GM21737 (cell line): ENCODE measurements around the gene GPC5.
A peak's percentile ranks its signal among the peaks of the same experiment; 100 is the strongest.
"Not testable (repeated sequence)": the region's sequence is repeated elsewhere in the genome, so short reads cannot be mapped to it uniquely, and the experiment has no call there.

ENCODE experiments used
- ATAC-seq: cut with Tn5 transposase; IDR thresholded peaks from one replicate; pipeline ENCODE4 v1.9.1; 2021; ENCODE audit warnings: mild to moderate bottlenecking, moderate library complexity; ENCODE audit not compliant: unreplicated experiment

The GPC5 gene

GRCh38 chr13:91817250-91817649 is 418.8 kb downstream of the GPC5 start:
- no peak for ATAC-seq

DNA sequence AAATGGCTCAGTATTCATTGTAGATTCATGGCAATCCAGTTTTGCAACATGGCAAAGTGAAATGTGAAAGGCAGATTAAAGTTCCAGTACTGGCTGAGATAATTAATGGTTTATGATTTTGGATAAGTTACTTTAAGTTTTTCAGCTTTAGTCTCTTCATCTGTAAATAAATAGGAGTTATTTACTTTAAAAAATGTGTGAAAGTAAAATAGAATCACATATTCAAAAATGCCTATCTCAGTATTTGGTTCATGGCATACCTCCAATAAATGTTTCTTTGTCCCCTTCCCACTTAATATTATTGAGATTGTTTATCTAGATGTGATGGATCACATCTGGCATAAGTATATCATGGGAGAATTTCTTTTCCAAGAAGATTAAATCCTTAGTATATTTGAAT is 426.0 kb downstream of the GPC5 start:
- ATAC-seq = no peak

GRCh38 chr13:91825516-91825915 is 427.1 kb downstream of the GPC5 start:
- ATAC-seq = no peak

- ATAC-seq = no peak
Measured at GRCh38 chr13:91836553-91836952, 438.1 kb downstream of the GPC5 start.

DNA sequence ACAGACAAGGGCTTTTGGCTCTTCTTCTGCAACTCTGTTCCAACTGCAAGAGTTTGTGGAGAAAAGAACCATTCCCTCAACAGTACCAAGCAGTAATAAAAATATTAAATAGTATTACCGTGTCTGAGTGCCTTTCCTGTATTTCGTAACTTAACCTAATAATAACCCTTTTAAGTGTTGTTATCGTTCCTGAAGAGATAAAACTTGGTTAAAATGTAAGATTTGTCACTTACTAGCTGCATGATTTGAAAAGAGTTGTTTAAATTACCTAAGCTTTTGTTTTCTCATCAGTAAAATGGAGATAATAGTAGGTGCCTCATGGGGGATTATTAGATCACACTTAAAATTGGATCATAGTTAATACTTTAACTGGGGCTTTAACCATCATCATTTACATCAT is 447.2 kb downstream of the GPC5 start:
- no peak for ATAC-seq

DNA sequence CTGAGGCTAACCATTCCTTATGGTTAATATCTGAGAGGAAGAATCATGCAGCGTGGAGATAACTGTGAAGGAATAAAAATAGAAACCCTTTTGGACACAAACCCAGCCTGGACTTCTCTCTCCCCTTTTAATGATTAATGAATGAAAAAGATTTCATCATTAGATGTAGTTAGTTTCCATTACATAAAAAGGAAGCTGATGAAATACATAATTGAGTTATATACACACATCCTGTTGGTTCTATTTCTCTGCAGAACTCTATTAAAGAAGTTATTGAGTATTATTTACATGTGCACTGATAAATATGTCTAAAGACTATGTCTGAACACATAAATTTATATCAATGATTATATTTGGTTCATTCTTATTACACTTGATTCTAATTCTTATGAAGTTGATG is 465.3 kb downstream of the GPC5 start:
- ATAC-seq = no peak

- ATAC-seq = no peak
Measured at GRCh38 chr13:91868351-91868750, 469.9 kb downstream of the GPC5 start.

- ATAC-seq = no peak
Measured at GRCh38 chr13:91878491-91878890, 480.1 kb downstream of the GPC5 start.

DNA sequence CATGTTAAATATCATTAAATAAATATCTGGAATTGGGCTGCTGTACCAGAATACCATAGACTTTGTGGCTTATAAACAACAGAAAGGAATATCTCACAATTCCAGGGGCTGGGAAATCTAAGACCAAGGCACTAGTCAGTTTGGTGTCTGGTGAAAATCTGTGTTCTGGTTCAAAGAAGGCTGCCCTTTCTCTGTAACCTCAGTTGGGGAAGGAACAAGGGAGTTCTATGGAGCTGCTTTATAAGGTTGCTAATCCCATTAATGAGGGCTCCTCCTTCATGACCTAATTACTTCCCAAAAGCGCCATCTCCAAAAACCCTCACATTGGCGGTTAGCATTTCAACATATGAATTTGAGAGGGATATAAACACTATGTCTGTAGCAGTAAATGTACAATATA is 480.9 kb downstream of the GPC5 start:
- no peak for ATAC-seq

- no peak for ATAC-seq
Measured at GRCh38 chr13:91882918-91883317, 484.5 kb downstream of the GPC5 start.

- no peak for ATAC-seq
Measured at GRCh38 chr13:91889641-91890040, 491.2 kb downstream of the GPC5 start.

DNA sequence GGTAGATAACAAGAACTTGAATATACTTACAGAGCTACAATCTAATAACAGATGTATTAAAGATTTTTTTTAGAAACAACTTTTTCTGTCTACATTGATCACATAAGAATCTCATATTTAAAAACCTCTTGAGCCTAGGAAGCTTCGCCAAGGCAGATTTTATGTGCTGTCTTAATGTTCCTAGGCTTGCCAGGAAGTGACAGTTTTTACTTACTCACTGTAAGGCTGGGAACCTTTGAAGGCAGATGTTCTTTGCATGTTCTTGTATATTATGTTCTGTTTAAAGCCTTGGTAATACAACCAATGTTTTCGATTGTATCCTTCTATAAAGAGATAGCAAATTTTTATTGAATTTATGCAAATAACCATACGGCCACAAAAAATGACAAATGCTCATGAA is 492.7 kb downstream of the GPC5 start:
- no peak for ATAC-seq

- no peak for ATAC-seq
Measured at GRCh38 chr13:91893040-91893439, 494.6 kb downstream of the GPC5 start.

DNA sequence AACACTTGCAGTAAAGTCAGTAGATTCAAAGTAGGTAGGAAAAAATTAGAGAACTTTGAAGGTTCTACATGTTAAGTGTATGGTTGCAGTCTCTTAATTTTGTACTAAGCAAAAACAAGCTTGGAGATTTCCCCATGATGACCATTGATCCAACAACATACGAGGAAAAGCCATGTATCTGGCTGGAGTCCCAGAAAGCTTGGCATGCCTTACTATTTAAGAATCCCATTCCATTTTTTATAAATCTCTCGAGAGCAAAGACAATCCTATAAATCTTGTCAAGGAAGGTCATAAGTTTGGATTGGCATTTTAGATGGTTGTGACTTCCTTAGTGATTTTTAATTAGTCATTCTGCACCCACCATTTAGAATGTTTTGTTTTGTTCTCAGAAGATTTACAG is 495.9 kb downstream of the GPC5 start:
- no peak for ATAC-seq

- ATAC-seq = no peak
Measured at GRCh38 chr13:91896547-91896946, 498.1 kb downstream of the GPC5 start.

- ATAC-seq = not testable (repeated sequence)
Measured at GRCh38 chr13:91898986-91899385, 500.6 kb downstream of the GPC5 start.

- no peak for ATAC-seq
Measured at GRCh38 chr13:91902291-91902690, 503.9 kb downstream of the GPC5 start.

GRCh38 chr13:91904005-91904404 is 505.6 kb downstream of the GPC5 start:
- peak; percentile 90 for ATAC-seq

DNA sequence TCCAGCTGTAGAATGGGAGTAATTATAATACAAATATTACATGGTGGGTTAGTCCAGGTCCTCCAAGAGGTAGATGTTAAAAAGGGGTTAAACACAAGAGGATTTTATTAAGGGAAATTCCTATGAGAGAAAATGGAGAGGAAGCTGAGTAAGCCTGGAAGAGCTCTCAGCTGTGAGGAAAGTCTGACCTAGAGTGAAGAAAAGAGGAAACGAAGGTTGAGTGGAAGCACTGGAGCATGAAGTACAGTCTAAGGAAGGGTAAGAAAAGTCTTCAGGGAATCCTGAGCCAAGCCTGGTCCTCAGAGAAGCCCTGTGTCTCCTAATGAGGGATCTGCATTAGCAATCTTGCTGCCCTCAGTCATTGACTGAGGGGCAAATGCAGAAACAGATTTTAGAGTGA is 506.2 kb downstream of the GPC5 start:
- peak; percentile 66 for ATAC-seq

DNA sequence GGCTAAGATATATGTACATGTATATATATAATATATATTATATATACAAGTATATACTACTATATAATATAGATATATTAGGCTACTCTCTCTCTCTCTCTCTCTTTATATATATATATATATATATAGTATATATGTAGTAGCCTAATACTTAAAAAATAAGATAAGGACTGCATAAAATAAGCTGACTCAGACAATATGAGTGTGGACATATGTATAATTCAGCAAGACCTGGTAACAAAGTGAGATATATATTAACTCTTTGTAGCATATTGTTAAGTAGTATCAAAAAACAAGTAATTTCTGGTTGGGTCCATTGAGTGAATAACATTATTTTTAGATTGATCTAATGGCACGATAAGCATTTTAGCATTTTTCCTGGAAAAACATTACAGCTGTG is 509.0 kb downstream of the GPC5 start:
- ATAC-seq = no peak

DNA sequence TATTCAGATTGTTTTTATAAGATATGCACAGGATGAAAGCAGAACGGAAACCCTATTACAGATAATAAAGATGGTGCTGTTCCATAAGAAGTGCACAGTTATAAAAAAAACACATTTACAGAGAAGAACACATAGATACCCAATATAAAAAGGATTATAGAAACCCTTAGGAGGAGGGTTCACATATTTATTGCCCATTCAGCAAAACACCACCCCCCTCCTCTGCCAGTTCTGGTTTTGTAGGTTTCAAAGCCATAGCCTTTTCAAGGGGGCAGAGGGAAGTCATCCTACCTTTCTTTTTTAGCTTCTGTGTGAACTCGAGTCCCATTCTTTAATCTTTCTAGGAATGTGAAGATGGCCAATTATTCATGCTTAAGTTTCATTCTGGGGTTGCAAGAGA is 511.2 kb downstream of the GPC5 start:
- no peak for ATAC-seq

- no peak for ATAC-seq
Measured at GRCh38 chr13:91922969-91923592, 524.7 kb downstream of the GPC5 start.

DNA sequence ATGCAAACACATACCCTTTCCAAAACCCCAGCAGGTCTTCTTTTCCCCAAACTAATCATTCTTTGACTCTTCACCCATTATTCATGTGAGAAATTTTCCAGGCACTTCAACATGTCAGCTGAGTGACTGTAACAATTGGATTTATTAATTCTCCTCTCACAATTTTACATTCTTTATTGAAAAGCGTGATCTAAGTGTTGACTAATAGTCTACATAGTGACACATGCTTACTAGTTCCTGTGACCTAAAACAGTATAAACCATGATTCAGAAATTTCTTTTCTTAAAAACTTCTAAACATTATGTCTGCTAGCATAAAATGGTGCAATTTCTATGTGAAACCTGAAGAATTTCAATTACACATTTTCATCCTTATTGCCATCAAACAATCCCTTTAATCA is 532.3 kb downstream of the GPC5 start:
- ATAC-seq = no peak
